DND-41 (cell line): ENCODE measurements around the gene ASB5.

Source experiments
- ATAC-seq: fragments of 200-7000 bp; cut with Tn5 transposase; 3 replicates; pipeline ENCODE4 v1.9.1; 2021; ENCODE audit warnings: low read depth; ENCODE audit not compliant: insufficient read depth
- DNase-seq: peaks from one replicate; pipeline ENCODE4 v3.0.0-alpha.2; 2020
- H2AFZ ChIP-seq: 2 replicates; pipeline ENCODE4 v1.6.0; 2012; ENCODE audit warnings: low read depth, low read length
- H3K27ac ChIP-seq: 2 replicates; pipeline ENCODE4 v1.5.1; 2012; ENCODE audit warnings: low read length, inconsistent platforms
- H3K27me3 ChIP-seq: fragments of 200-600 bp; sonication (generic); 2 replicates; pipeline ENCODE4 v1.6.0; 2012; ENCODE audit warnings: low read length, mild to moderate bottlenecking, inconsistent platforms; ENCODE audit not compliant: insufficient read depth, poor library complexity
- H3K36me3 ChIP-seq: 2 replicates; pipeline ENCODE4 v1.5.1; 2012; ENCODE audit warnings: low read length, inconsistent platforms; ENCODE audit not compliant: insufficient read depth
- H3K4me1 ChIP-seq: 2 replicates; pipeline ENCODE4 v1.5.1; 2012; ENCODE audit warnings: mild to moderate bottlenecking, low read length; ENCODE audit not compliant: insufficient read depth
- H3K4me2 ChIP-seq: 2 replicates; pipeline ENCODE4 v1.6.0; 2012; ENCODE audit warnings: mild to moderate bottlenecking, moderate library complexity, low read length, inconsistent platforms; ENCODE audit not compliant: insufficient read depth
- H3K4me3 ChIP-seq, 2 experiments: fragments of 200-600 bp in 1 of 2; shearing (Covaris generic) in 1 of 2; 2 replicates each; pipeline ENCODE4 v1.5.1; 2012 to 2016; ENCODE audit warnings: inconsistent platforms in 2 of 2, low read length in 2 of 2, mild to moderate bottlenecking in 2 of 2, low read depth in 1 of 2, moderate library complexity in 1 of 2
- H3K79me2 ChIP-seq: 2 replicates; pipeline ENCODE4 v1.6.0; 2012; ENCODE audit warnings: low read length, inconsistent platforms; ENCODE audit not compliant: insufficient read depth
- H3K9ac ChIP-seq: 2 replicates; pipeline ENCODE4 v1.6.0; 2012; ENCODE audit warnings: low read depth, mild to moderate bottlenecking, inconsistent platforms, low read length, moderate library complexity
- H3K9me3 ChIP-seq: 2 replicates; pipeline ENCODE4 v1.5.1; 2012; ENCODE audit warnings: low read length, moderate library complexity, mild to moderate bottlenecking, inconsistent platforms; ENCODE audit not compliant: insufficient read depth, severe bottlenecking
- H4K20me1 ChIP-seq: 2 replicates; pipeline ENCODE4 v1.6.0; 2012; ENCODE audit warnings: low read length; ENCODE audit not compliant: insufficient read depth
- CTCF ChIP-seq: IDR thresholded peaks from 2 replicates; pipeline ENCODE4 v1.5.1; 2012; ENCODE audit warnings: borderline replicate concordance, low read length, moderate library complexity, mild to moderate bottlenecking; ENCODE audit not compliant: poor library complexity, severe bottlenecking; ENCODE audit errors: extremely low read depth
- EZH2 ChIP-seq: IDR thresholded peaks from 3 replicates; pipeline ENCODE4 v1.6.1; 2012; ENCODE audit warnings: borderline replicate concordance, low read depth, mild to moderate bottlenecking, moderate library complexity, low read length, inconsistent platforms; ENCODE audit not compliant: severe bottlenecking

Gene ASB5

GRCh38 chr4:176188654-176189053 lies 80.4 kb downstream of the ASB5 start:
- H3K9ac ChIP-seq: no peak overlapping the region
- H3K27ac ChIP-seq: no peak overlapping the region
- H3K4me1 ChIP-seq: no peaks in the 10 kb centered on the region
- no peaks in the 10 kb centered on the region for H3K36me3 ChIP-seq
- H3K9me3 ChIP-seq: no peaks in the 10 kb centered on the region
- TF ChIP-seq CTCF (no peak), EZH2 (no peak)
- no peak overlapping the region for H3K4me2 ChIP-seq
- H3K27me3 ChIP-seq: peaks cover 26% of the 10 kb centered on the region
- no peak overlapping the region for H3K4me3 ChIP-seq
- H4K20me1 ChIP-seq: no peaks in the 10 kb centered on the region
- no peak overlapping the region for H2AFZ ChIP-seq
- H3K79me2 ChIP-seq: no peaks in the 10 kb centered on the region
- ATAC-seq (no peak), DNase-seq (no peak)

GRCh38 chr4:176187624-176188023 lies 81.4 kb downstream of the ASB5 start:
- no peak overlapping the region for H2AFZ ChIP-seq
- ATAC-seq: no peak

GRCh38 chr4:176186671-176187395 lies 82.2 kb downstream of the ASB5 start:
- no peak overlapping the region for H2AFZ ChIP-seq
- DNase-seq: no peak
- H3K4me2 ChIP-seq: no peak overlapping the region

More at GRCh38 chr4:176187624-176188023, 81.4 kb downstream of the ASB5 start:
- Histone ChIP-seq H3K9ac (no peak overlapping the region), H3K27me3 (peaks cover 22% of the 10 kb centered on the region), H3K4me1 (no peaks in the 10 kb centered on the region), H3K9me3 (no peaks in the 10 kb centered on the region), H4K20me1 (no peaks in the 10 kb centered on the region), H3K4me2 (no peak overlapping the region), H3K36me3 (no peaks in the 10 kb centered on the region), H3K79me2 (no peaks in the 10 kb centered on the region), H3K4me3 (no peak overlapping the region), H3K27ac (no peak overlapping the region)
- no peak for DNase-seq
- TF ChIP-seq CTCF (no peak), EZH2 (no peak)

More at GRCh38 chr4:176186671-176187395, 82.2 kb downstream of the ASB5 start:
- Histone ChIP-seq H3K4me1 (no peaks in the 10 kb centered on the region), H3K27me3 (peaks cover 14% of the 10 kb centered on the region), H3K4me3 (no peak overlapping the region), H3K79me2 (no peaks in the 10 kb centered on the region), H3K36me3 (no peaks in the 10 kb centered on the region), H3K9me3 (no peaks in the 10 kb centered on the region), H3K9ac (no peak overlapping the region), H3K27ac (no peak overlapping the region), H4K20me1 (no peaks in the 10 kb centered on the region)
- ATAC-seq: no peak
- TF ChIP-seq CTCF (no peak), EZH2 (no peak)
